HepG2 (cell line): ENCODE results near the gene CYB561. TPM values are rescaled to one million over a fixed set of nuclear protein-coding genes. Genes with fewer than 3 reads are reported as not detected.

Experiments
- CAMTA2 ChIP-seq: sonication (generic); formaldehyde crosslinking; IDR thresholded peaks from 2 replicates; pipeline ENCODE4 v1.4.0; 2020; ENCODE audit warnings: mild to moderate bottlenecking, missing genetic modification reagents, borderline replicate concordance
- FOSL1 ChIP-seq: sonication (generic); formaldehyde crosslinking; IDR thresholded peaks from 2 replicates; pipeline ENCODE4 v1.9.0; 2021; ENCODE audit warnings: missing genetic modification reagents, borderline replicate concordance
- HNRNPLL ChIP-seq: fragments of 200-400 bp; formaldehyde crosslinking; IDR thresholded peaks from 2 replicates; pipeline ENCODE4 v1.6.1; 2017; ENCODE audit warnings: mild to moderate bottlenecking, low read depth, low read length; ENCODE audit not compliant: poor library complexity, severe bottlenecking
- PAWR ChIP-seq: sonication (generic); formaldehyde crosslinking; IDR thresholded peaks from 2 replicates; pipeline ENCODE4 v1.4.0; 2020; ENCODE audit warnings: missing genetic modification reagents, mild to moderate bottlenecking, borderline replicate concordance
- RAD21 ChIP-seq: fragments of 450-650 bp; formaldehyde crosslinking; IDR thresholded peaks from 2 replicates; pipeline ENCODE4 v1.5.0; 2020; ENCODE audit warnings: mild to moderate bottlenecking
- SMC3 ChIP-seq: IDR thresholded peaks from 2 replicates; pipeline ENCODE4 v1.6.1; 2011; ENCODE audit warnings: low read length, improper control_type of control experiment
- SPEN ChIP-seq: sonication (generic); formaldehyde crosslinking; IDR thresholded peaks from 2 replicates; pipeline ENCODE4 v1.5.1; 2020; ENCODE audit warnings: low read depth, mild to moderate bottlenecking, missing genetic modification reagents
- STAG1 ChIP-seq: sonication (generic); formaldehyde crosslinking; IDR thresholded peaks from 2 replicates; pipeline ENCODE4 v1.4.0; 2020; ENCODE audit warnings: missing genetic modification reagents
- ZKSCAN1 ChIP-seq: fragments of 150-350 bp; IDR thresholded peaks from 2 replicates; pipeline ENCODE4 v1.6.1; 2014; ENCODE audit warnings: low read length
- ZNF17 ChIP-seq: sonication (generic); formaldehyde crosslinking; IDR thresholded peaks from 2 replicates; pipeline ENCODE4 v1.5.0; 2020; ENCODE audit warnings: mild to moderate bottlenecking, missing genetic modification reagents
- ZNF224 ChIP-seq: sonication (generic); formaldehyde crosslinking; IDR thresholded peaks from 2 replicates; pipeline ENCODE4 v1.5.0; 2020; ENCODE audit warnings: mild to moderate bottlenecking, missing genetic modification reagents
- ZNF3 ChIP-seq: IDR thresholded peaks from 2 replicates; pipeline ENCODE4 v1.7.0; 2017; ENCODE audit warnings: inconsistent platforms
- polyA plus RNA-seq, 8 experiments: library from polyadenylated mRNA; depleted of rRNA in 3 of 8; stranded (reverse) in 7 of 8; unstranded in 1 of 8; fragments of >200 nt; fragmentation: Illumina TruSeq in 4 of 8; extraction: Trizol in 4 of 8; gene quantifications; 2 replicates each; pipeline versions ENCODE4 v1.2.1 to v1.2.3, GENCODE V29; 2011 to 2016; ENCODE audit warnings: low read depth in 4 of 8, missing spikeins in 1 of 8, mixed read lengths in 1 of 8; ENCODE audit not compliant: insufficient read depth in 1 of 8
- total RNA-seq, 5 experiments: library from RNA; depleted of rRNA; stranded (reverse); fragments of >200 nt; fragmentation: Illumina TruSeq; extraction: Trizol; gene quantifications; 2 replicates each; pipeline ENCODE4 v1.2.3, GENCODE V29; 2016; ENCODE audit warnings: low read depth in 1 of 5
- TF ChIP-seq, protein P1 (sequence below): sonication (generic); formaldehyde crosslinking; IDR thresholded peaks from 2 replicates; pipeline ENCODE4 v1.5.1; 2020; ENCODE audit warnings: mild to moderate bottlenecking, missing genetic modification reagents, moderate library complexity
- TF ChIP-seq, protein P2 (sequence below): sonication (generic); formaldehyde crosslinking; IDR thresholded peaks from 2 replicates; pipeline ENCODE4 v1.5.0; 2020; ENCODE audit warnings: mild to moderate bottlenecking, missing genetic modification reagents, moderate library complexity
- TF ChIP-seq, protein P3 (sequence below): sonication (generic); formaldehyde crosslinking; IDR thresholded peaks from 2 replicates; pipeline ENCODE4 v1.9.0; 2021; ENCODE audit warnings: missing genetic modification reagents, borderline replicate concordance
- TF ChIP-seq, protein P4 (sequence below): sonication (generic); formaldehyde crosslinking; IDR thresholded peaks from 2 replicates; pipeline ENCODE4 v1.4.0; 2020; ENCODE audit warnings: missing genetic modification reagents, borderline replicate concordance

Gene CYB561
- total and polyA plus RNA-seq, 2 of the 13 experiments (the other 11 are each of a cell fraction or from before 2014, with no cell fraction given): 1.5 to 6.7 TPM

DNA sequence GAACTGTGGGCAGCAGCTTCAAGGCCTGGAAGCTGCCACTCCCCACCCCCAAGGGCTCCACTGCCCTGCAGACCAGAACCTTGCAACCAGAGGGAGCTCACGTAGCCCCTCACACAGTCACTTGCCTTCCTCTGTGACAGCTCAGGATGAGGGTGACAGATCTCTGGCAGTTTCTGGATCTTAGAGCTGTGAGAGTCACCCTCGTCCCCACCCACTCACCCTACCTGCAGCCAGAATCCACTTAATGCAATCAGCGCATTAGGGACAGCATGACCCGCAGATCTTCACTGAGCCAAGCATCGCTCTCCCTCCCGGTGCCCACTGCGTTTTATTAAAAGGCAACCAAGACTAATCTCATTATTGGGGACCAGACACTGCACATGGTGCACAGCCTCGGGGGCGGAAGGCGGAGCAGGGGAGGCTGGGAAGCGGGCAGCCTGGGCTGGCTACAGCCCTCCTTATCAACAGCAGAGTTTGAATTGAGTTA, 3.5 kb downstream of the CYB561 start (continued):
- TF ChIP-seq, protein P1, sequence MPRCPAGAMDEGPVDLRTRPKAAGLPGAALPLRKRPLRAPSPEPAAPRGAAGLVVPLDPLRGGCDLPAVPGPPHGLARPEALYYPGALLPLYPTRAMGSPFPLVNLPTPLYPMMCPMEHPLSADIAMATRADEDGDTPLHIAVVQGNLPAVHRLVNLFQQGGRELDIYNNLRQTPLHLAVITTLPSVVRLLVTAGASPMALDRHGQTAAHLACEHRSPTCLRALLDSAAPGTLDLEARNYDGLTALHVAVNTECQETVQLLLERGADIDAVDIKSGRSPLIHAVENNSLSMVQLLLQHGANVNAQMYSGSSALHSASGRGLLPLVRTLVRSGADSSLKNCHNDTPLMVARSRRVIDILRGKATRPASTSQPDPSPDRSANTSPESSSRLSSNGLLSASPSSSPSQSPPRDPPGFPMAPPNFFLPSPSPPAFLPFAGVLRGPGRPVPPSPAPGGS (CRISPR knock-in tag): no peak
- TF ChIP-seq ZKSCAN1 (no peak), STAG1 (CRISPR knock-in tag) (peak; percentile 51), SMC3 (peak; percentile 39; the same call in 1 of the 2 replicates), CAMTA2 (CRISPR knock-in tag) (no peak), HNRNPLL (no peak), ZNF3 (CRISPR knock-in tag) (no peak), ZNF17 (CRISPR knock-in tag) (no peak), PAWR (CRISPR knock-in tag) (no peak), ZNF224 (CRISPR knock-in tag) (no peak), SPEN (CRISPR knock-in tag) (0 out of 2 replicates have a peak, but pooled peaks have one; percentile 26), FOSL1 (CRISPR knock-in tag) (no peak), RAD21 (CRISPR knock-in tag) (peak; percentile 39; the same call in 1 of the 2 replicates)
- TF ChIP-seq, protein P2, sequence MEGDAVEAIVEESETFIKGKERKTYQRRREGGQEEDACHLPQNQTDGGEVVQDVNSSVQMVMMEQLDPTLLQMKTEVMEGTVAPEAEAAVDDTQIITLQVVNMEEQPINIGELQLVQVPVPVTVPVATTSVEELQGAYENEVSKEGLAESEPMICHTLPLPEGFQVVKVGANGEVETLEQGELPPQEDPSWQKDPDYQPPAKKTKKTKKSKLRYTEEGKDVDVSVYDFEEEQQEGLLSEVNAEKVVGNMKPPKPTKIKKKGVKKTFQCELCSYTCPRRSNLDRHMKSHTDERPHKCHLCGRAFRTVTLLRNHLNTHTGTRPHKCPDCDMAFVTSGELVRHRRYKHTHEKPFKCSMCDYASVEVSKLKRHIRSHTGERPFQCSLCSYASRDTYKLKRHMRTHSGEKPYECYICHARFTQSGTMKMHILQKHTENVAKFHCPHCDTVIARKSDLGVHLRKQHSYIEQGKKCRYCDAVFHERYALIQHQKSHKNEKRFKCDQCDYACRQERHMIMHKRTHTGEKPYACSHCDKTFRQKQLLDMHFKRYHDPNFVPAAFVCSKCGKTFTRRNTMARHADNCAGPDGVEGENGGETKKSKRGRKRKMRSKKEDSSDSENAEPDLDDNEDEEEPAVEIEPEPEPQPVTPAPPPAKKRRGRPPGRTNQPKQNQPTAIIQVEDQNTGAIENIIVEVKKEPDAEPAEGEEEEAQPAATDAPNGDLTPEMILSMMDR (CRISPR knock-in tag): peak; percentile 76
- TF ChIP-seq, protein P3, sequence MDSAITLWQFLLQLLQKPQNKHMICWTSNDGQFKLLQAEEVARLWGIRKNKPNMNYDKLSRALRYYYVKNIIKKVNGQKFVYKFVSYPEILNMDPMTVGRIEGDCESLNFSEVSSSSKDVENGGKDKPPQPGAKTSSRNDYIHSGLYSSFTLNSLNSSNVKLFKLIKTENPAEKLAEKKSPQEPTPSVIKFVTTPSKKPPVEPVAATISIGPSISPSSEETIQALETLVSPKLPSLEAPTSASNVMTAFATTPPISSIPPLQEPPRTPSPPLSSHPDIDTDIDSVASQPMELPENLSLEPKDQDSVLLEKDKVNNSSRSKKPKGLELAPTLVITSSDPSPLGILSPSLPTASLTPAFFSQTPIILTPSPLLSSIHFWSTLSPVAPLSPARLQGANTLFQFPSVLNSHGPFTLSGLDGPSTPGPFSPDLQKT: no peak
- TF ChIP-seq, protein P4, sequence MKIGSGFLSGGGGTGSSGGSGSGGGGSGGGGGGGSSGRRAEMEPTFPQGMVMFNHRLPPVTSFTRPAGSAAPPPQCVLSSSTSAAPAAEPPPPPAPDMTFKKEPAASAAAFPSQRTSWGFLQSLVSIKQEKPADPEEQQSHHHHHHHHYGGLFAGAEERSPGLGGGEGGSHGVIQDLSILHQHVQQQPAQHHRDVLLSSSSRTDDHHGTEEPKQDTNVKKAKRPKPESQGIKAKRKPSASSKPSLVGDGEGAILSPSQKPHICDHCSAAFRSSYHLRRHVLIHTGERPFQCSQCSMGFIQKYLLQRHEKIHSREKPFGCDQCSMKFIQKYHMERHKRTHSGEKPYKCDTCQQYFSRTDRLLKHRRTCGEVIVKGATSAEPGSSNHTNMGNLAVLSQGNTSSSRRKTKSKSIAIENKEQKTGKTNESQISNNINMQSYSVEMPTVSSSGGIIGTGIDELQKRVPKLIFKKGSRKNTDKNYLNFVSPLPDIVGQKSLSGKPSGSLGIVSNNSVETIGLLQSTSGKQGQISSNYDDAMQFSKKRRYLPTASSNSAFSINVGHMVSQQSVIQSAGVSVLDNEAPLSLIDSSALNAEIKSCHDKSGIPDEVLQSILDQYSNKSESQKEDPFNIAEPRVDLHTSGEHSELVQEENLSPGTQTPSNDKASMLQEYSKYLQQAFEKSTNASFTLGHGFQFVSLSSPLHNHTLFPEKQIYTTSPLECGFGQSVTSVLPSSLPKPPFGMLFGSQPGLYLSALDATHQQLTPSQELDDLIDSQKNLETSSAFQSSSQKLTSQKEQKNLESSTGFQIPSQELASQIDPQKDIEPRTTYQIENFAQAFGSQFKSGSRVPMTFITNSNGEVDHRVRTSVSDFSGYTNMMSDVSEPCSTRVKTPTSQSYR: 0 out of 2 replicates have a peak, but pooled peaks have one; percentile 36
